Lung microvascular endothelial cell (primary cell): ENCODE results near the gene ECPAS. TPM values are rescaled to one million over a fixed set of nuclear protein-coding genes. Genes with fewer than 3 reads are reported as not detected.
"Not testable (repeated sequence)": the region's sequence is repeated elsewhere in the genome, so short reads cannot be mapped to it uniquely, and the experiment has no call there.

Experiments used
- DNase-seq, 2 donors: peaks; one replicate each; pipeline versions ENCODE4 v3.0.0 to v3.0.0-alpha.2; 2010; ENCODE audit warnings: low read depth in 2 of 2
- total RNA-seq: library from RNA; depleted of rRNA; stranded (reverse); fragments of >200 nt; gene quantifications from 2 replicates; pipeline ENCODE4 v1.2.1, GENCODE V29; 2014

ECPAS gene
- total RNA-seq, 1 donor from 2014 or later, result 69.8 TPM

DNA sequence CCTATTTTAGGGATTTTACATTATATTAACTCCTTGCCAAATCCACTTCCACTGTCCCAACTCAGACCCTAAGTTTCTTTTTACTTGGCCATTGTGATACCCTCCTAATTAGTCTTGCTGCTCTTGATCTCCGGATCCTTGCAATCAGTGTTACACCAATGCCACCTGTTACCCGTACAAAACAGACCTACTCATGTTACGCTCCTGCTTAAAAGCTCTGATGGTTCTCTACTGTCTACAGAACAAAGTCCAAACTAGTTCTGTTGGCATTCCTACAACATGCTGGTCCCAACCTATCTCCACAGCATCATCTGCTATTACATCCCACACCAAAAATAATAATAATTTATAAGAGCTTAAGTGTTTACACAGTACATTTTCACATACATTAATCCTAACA lies 9.8 kb downstream of the ECPAS start:
- no peak for DNase-seq

GRCh38 chr9:111467778-111468367 lies 16.3 kb downstream of the ECPAS start:
- no peak for DNase-seq

DNA sequence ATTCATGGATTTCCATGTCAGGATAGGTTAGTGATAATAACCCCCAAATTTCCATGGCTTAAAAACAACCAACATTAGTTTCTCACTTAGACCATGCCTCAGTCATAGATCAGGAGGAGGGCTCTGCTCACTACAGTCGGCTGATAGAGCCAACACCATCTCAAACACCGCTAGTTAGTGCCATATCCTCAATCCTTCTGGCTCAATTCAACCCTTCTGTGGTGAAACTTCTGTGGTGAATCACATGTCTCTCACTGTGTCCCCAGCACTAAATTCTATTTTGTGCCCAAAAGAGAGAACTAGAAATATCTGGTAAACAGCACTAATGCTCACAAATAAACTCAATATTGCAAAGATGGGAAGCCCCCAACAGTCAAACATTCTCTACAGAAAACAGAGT lies 21.1 kb downstream of the ECPAS start:
- DNase-seq, result no peak

DNA sequence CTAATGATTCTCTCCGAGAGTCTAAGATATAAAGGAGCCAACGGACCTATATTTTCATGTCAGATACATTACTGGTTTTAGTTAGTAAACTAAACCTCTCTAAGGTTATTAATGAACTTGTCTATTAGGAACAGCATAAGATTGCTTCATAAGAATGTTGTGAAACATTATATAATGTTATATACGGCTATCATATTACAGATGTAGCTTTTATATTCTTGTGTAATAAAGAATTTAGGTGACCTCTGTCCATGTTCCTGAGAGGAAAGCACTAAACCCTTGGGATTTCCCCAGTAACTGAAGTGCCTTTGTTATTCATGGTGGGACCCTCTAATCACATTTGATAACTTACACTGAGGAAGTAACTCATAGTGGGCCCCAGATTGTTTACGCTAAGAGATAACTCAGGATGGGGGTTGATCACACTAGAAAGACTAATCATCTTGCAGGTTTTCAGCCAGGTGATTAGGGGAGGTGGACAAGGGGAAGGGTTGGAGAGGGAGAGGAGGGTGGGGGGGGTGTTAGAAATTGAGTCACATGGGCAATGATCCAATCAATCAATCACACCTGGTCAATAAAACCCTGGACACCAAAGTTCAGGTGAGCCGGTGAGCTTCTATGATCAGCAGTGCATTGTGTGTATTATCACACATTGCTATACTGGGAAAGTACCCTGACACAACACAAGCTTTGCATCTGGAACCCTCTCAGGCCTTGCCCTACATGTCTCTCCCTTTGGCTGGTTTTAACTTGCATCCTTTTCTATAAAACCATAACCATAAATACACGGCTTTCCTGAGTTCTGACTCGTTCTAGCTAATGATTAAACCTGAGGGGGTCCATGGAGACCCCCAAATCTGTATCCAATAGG lies 25.8 kb downstream of the ECPAS start:
- no peak for DNase-seq

- DNase-seq, result peak in 1 of 2 donors; percentile 6
Observed at GRCh38 chr9:111456529-111456928, 27.7 kb downstream of the ECPAS start.

DNA sequence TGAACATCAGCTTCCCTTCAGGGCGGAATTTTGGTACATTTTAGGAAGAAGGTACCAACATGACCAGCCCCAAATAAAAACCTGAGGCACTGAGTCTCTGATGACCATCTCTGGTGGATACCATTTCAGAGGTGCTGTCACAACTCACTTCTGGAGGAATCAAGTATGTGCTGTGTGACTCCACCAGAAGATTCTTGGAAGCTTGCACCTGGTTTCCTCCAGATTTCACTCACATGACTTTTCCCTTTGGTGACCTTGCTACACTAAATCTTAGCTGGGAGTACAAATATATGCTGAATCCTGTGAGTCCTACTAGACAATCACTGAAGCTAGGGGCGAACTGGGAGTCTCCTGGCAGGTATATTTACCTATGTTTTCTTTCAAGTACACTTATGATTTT lies 28.5 kb downstream of the ECPAS start:
- no peak for DNase-seq

DNA sequence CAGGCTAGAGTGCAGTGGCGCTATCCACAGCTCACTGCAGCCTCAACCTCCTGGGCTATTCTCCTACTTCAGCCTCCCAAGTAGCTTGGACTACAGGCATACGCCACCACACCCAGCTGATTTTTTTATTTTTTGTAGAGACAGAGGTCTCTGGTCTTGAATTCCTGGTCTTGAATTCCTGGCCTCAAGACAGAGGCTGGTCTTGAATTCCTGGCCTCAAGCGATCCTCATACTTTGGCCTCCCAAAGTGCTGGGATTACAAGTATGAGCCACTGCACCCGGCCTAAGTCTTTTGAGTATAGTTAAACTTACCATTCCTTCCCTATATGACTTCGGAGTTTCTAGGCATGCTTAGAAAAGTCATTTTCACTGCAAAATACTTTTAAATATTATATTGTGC lies 29.4 kb downstream of the ECPAS start:
- DNase-seq, result no peak

- no peak for DNase-seq
Observed at GRCh38 chr9:111451570-111451969, 32.6 kb downstream of the ECPAS start.

GRCh38 chr9:111450124-111450523 lies 34.1 kb downstream of the ECPAS start:
- no peak for DNase-seq

GRCh38 chr9:111449705-111450104 lies 34.5 kb downstream of the ECPAS start:
- DNase-seq, result no peak

GRCh38 chr9:111445799-111446198 lies 38.4 kb downstream of the ECPAS start:
- not testable (repeated sequence) for DNase-seq

DNA sequence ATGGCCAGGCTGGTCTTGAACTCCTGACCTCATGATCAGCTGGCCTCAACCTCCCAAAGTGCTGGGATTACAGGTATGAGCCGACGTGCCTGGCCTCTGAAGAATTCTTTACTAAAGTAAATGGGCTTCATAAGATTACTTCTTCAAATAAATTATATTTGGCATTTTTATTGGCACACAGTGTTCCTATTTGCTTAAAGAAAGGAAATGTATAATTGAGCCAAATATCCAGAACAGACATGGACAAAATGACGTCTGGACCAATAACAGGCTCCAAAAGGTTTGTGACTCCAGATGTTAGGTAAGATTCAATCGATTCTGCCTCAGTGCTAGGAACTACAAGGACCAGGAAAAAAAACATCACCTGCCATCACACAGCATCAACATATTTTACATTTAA lies 40.7 kb downstream of the ECPAS start:
- no peak for DNase-seq

- no peak for DNase-seq
Observed at GRCh38 chr9:111442360-111443027, 41.7 kb downstream of the ECPAS start.

DNA sequence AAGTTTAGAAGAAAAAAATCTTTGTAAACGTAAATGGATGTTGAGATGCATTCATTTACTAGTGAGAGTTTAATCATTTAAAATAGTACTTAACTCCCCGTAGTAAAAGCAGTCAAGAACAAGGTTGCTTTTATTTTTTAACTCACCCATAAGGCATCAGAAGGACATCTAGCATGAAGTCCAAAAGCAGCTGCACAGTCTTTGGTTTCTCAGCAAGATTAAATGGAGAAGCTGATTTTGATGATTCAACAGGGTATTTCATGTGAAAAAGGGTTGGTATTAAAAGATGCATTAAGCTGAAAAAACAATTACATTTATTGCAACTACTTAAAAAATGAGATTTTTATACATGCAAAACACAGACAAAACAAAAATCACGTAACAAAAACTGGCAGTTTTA lies 44.0 kb downstream of the ECPAS start:
- no peak for DNase-seq

DNA sequence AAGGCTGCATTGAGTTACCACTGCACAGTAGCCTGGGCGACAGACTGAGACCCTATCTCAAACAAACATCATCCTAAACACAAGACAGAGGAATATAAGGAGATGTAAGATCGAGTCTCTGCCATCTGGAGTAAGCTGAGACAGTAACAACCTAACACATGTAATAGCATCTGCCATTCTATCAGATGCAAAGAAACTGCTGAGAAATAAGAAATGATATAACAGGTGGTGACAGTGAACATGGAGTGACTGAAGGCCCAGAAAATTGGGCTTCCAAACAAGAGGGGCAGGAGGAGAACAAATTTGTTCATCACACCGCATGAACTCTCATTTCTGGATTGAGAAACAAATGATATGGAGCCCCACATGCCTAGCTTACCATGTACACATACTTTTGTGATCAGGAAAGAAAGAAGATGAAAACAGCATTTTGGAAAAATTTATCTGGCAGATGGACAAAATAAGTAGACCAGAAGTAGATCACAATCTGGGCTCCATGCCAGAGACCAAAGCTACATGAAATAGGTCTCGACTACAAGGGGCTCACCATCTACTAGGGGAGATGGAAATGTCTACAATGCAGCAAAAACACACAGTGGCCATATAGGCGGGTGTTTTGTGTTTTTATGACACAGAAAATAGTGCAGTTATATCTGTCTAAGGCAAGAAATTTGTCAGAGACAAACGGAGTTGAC lies 45.5 kb downstream of the ECPAS start:
- DNase-seq, result peak; percentile 2 to 78

GRCh38 chr9:111436571-111436970 lies 47.6 kb downstream of the ECPAS start:
- DNase-seq, result no peak

GRCh38 chr9:111433082-111433481 lies 51.1 kb downstream of the ECPAS start:
- no peak for DNase-seq

GRCh38 chr9:111431684-111432083 lies 52.5 kb downstream of the ECPAS start:
- DNase-seq, result no peak

DNA sequence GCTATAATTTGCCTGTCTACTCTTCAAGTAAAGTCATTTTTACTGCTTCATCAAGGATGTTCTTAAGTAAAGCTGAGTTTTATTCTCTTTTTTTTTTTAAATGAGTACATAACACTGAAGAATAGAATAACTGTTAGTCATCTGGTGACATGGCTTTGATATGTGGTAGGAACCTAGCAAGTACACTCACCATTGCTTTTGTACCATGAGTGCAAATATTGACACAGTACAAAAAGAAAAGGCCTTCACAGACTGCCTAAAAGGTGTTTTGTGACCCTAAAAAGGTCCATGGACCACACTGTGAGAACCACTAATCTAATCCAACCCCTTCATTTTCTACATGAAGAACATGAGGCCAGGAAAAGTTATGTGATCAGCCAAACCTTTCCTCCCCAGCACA lies 55.0 kb downstream of the ECPAS start:
- DNase-seq, result no peak

DNA sequence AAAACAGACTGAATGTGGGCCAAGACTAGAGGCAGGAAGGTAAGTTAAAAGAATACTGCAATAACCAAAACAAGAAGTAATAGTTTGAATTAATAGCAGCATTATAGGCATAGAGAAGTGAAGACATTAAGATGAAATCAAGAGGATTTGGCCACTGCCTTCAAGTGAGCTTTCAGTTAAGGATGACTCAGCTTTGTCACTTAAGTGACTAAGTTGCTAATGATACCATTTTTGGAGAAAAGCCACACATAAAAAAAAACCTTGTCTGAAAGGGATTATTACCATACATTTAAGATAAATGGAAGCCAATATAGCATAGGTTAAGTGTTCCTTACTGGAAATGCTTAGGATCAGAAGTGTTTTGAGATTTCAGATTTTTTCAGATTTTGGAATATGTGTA lies 57.0 kb downstream of the ECPAS start:
- DNase-seq, result peak in 1 of 2 donors; percentile 57

- DNase-seq, result no peak
Observed at GRCh38 chr9:111423389-111423788, 60.8 kb downstream of the ECPAS start.

GRCh38 chr9:111414406-111414805 lies 69.8 kb downstream of the ECPAS start:
- no peak for DNase-seq
